GM21723 (cell line): ENCODE data around the gene AQP9.

Experiments
- ATAC-seq: cut with Tn5 transposase; IDR thresholded peaks from one replicate; pipeline ENCODE4 v1.9.1; 2021; ENCODE audit warnings: mild to moderate bottlenecking, moderate library complexity; ENCODE audit not compliant: unreplicated experiment

The AQP9 gene

GRCh38 chr15:58139989-58140522 lies 1.9 kb downstream of the AQP9 start:
- no peak for ATAC-seq

- no peak for ATAC-seq
Measured at GRCh38 chr15:58141894-58142293, 3.7 kb downstream of the AQP9 start.

- no peak for ATAC-seq
Measured at GRCh38 chr15:58142827-58143461, 4.8 kb downstream of the AQP9 start.

- no peak for ATAC-seq
Measured at GRCh38 chr15:58145606-58146005, 7.4 kb downstream of the AQP9 start.

- no peak for ATAC-seq
Measured at GRCh38 chr15:58146211-58146610, 8.0 kb downstream of the AQP9 start.

- no peak for ATAC-seq
Measured at GRCh38 chr15:58146749-58147148, 8.6 kb downstream of the AQP9 start.

- ATAC-seq, result no peak
Measured at GRCh38 chr15:58147171-58147611, 9.0 kb downstream of the AQP9 start.

GRCh38 chr15:58148120-58148519 lies 9.9 kb downstream of the AQP9 start:
- ATAC-seq, result no peak

- no peak for ATAC-seq
Measured at GRCh38 chr15:58148633-58149445, 10.7 kb downstream of the AQP9 start.

- no peak for ATAC-seq
Measured at GRCh38 chr15:58154769-58155168, 16.6 kb downstream of the AQP9 start.

- ATAC-seq, result no peak
Measured at GRCh38 chr15:58159827-58160386, 21.7 kb downstream of the AQP9 start.

- ATAC-seq, result no peak
Measured at GRCh38 chr15:58161436-58161930, 23.3 kb downstream of the AQP9 start.

- ATAC-seq, result no peak
Measured at GRCh38 chr15:58163985-58164384, 25.8 kb downstream of the AQP9 start.

GRCh38 chr15:58164926-58165325 lies 26.7 kb downstream of the AQP9 start:
- no peak for ATAC-seq

GRCh38 chr15:58165661-58166060 lies 27.5 kb downstream of the AQP9 start:
- ATAC-seq, result no peak

- no peak for ATAC-seq
Measured at GRCh38 chr15:58167095-58167691, 29.0 kb downstream of the AQP9 start.

GRCh38 chr15:58169934-58170333 lies 31.8 kb downstream of the AQP9 start:
- ATAC-seq, result no peak

- no peak for ATAC-seq
Measured at GRCh38 chr15:58171476-58172061, 33.4 kb downstream of the AQP9 start.

GRCh38 chr15:58174709-58175108 lies 36.5 kb downstream of the AQP9 start:
- no peak for ATAC-seq

GRCh38 chr15:58175955-58176354 lies 37.8 kb downstream of the AQP9 start:
- no peak for ATAC-seq

GRCh38 chr15:58178668-58179067 lies 40.5 kb downstream of the AQP9 start:
- no peak for ATAC-seq
